ENCODE data around the gene ADAMTSL2.

DNA sequence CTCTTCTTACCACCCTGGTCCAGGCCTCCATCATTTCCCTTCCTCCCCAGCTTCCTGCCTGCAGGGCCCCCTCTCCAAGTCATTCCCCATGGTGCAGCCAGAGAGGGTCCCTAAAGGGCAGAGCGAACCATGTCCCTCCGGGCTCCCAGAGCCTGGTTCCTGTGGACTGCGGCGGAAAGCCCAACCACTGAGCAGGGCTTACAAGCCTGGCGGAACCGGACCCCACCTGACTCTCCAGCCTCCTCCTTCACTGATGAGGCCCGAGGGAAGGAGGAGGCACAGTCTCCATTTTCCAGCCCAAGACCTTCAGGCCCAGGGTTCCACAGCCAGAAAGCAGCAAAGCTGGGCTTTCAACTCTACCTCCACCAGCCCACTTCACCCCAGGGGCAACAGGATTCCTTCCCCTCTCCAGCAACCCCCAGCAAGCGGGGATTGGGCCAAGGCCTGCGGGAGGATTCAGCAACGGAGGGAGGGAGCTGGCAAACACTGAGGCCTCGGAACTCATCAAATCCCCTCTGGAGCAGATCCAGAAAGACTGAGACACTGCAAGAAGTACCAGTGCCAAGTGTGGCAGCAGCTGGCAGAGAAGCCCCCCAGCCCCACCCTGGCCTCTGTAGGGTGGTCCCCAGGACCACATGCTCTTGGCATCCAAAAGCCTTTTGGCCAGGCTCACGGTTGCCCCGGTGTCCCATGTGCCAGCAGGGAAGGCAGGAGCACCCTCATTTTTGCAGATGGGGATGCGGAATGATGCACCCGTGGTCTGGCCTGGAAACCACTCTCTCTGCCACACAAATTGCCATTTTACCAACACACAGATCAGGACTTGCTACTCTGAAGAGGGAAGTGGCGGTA is 71.6 kb downstream of the ADAMTSL2 start:
- TF ChIP-seq, protein P1, sequence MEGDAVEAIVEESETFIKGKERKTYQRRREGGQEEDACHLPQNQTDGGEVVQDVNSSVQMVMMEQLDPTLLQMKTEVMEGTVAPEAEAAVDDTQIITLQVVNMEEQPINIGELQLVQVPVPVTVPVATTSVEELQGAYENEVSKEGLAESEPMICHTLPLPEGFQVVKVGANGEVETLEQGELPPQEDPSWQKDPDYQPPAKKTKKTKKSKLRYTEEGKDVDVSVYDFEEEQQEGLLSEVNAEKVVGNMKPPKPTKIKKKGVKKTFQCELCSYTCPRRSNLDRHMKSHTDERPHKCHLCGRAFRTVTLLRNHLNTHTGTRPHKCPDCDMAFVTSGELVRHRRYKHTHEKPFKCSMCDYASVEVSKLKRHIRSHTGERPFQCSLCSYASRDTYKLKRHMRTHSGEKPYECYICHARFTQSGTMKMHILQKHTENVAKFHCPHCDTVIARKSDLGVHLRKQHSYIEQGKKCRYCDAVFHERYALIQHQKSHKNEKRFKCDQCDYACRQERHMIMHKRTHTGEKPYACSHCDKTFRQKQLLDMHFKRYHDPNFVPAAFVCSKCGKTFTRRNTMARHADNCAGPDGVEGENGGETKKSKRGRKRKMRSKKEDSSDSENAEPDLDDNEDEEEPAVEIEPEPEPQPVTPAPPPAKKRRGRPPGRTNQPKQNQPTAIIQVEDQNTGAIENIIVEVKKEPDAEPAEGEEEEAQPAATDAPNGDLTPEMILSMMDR (IDR thresholded peaks at IDR 0.05; ENCODE audit: low read depth, low read length, missing input control), result no peak
- TF ChIP-seq, protein P2, sequence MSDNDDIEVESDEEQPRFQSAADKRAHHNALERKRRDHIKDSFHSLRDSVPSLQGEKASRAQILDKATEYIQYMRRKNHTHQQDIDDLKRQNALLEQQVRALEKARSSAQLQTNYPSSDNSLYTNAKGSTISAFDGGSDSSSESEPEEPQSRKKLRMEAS (IDR thresholded peaks at IDR 0.05), result no peak
- TF ChIP-seq SP1 (IDR thresholded peaks at IDR 0.05), result no peak
- TF ChIP-seq RAD21 (IDR thresholded peaks at IDR 0.05), result no peak
- TF ChIP-seq FOXA1 (IDR thresholded peaks at IDR 0.05), result no peak
- TF ChIP-seq, protein P3, sequence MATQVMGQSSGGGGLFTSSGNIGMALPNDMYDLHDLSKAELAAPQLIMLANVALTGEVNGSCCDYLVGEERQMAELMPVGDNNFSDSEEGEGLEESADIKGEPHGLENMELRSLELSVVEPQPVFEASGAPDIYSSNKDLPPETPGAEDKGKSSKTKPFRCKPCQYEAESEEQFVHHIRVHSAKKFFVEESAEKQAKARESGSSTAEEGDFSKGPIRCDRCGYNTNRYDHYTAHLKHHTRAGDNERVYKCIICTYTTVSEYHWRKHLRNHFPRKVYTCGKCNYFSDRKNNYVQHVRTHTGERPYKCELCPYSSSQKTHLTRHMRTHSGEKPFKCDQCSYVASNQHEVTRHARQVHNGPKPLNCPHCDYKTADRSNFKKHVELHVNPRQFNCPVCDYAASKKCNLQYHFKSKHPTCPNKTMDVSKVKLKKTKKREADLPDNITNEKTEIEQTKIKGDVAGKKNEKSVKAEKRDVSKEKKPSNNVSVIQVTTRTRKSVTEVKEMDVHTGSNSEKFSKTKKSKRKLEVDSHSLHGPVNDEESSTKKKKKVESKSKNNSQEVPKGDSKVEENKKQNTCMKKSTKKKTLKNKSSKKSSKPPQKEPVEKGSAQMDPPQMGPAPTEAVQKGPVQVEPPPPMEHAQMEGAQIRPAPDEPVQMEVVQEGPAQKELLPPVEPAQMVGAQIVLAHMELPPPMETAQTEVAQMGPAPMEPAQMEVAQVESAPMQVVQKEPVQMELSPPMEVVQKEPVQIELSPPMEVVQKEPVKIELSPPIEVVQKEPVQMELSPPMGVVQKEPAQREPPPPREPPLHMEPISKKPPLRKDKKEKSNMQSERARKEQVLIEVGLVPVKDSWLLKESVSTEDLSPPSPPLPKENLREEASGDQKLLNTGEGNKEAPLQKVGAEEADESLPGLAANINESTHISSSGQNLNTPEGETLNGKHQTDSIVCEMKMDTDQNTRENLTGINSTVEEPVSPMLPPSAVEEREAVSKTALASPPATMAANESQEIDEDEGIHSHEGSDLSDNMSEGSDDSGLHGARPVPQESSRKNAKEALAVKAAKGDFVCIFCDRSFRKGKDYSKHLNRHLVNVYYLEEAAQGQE (IDR thresholded peaks at IDR 0.05), result no peak
- TF ChIP-seq, protein P4, sequence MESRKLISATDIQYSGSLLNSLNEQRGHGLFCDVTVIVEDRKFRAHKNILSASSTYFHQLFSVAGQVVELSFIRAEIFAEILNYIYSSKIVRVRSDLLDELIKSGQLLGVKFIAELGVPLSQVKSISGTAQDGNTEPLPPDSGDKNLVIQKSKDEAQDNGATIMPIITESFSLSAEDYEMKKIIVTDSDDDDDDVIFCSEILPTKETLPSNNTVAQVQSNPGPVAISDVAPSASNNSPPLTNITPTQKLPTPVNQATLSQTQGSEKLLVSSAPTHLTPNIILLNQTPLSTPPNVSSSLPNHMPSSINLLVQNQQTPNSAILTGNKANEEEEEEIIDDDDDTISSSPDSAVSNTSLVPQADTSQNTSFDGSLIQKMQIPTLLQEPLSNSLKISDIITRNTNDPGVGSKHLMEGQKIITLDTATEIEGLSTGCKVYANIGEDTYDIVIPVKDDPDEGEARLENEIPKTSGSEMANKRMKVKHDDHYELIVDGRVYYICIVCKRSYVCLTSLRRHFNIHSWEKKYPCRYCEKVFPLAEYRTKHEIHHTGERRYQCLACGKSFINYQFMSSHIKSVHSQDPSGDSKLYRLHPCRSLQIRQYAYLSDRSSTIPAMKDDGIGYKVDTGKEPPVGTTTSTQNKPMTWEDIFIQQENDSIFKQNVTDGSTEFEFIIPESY (IDR thresholded peaks at IDR 0.05), result no peak
- no peak for TF ChIP-seq YY1 (IDR thresholded peaks at IDR 0.05)
- TF ChIP-seq TAF1 (conservative IDR thresholded peaks at IDR 0.05), result no peak
- TF ChIP-seq HNF4A (conservative IDR thresholded peaks at IDR 0.05), result no peak
- TF ChIP-seq GABPA (IDR thresholded peaks at IDR 0.05 in 1 of 2, conservative IDR thresholded peaks at IDR 0.05 in 1 of 2), result no peak
